ENCODE data around the gene HECW1.
"Not testable (repeated sequence)": the region's sequence is repeated elsewhere in the genome, so short reads cannot be mapped to it uniquely, and the experiment has no call there.

- TF ChIP-seq CTCF, POLR2AphosphoS5 (IDR thresholded peaks at IDR 0.05): not testable (repeated sequence)
Measured at GRCh38 chr7:43343417-43343816, 231.0 kb downstream of the HECW1 start.

All from breast epithelium (tissue), 3 donors.